ENCODE results near the gene KIF3C.

KIF3C gene

GRCh38 chr2:26016012-26016705 is 33.9 kb upstream of the KIF3C start:
- no peak for DNase-seq (ENCODE audit: low spot score)
- TF ChIP-seq, protein P1, sequence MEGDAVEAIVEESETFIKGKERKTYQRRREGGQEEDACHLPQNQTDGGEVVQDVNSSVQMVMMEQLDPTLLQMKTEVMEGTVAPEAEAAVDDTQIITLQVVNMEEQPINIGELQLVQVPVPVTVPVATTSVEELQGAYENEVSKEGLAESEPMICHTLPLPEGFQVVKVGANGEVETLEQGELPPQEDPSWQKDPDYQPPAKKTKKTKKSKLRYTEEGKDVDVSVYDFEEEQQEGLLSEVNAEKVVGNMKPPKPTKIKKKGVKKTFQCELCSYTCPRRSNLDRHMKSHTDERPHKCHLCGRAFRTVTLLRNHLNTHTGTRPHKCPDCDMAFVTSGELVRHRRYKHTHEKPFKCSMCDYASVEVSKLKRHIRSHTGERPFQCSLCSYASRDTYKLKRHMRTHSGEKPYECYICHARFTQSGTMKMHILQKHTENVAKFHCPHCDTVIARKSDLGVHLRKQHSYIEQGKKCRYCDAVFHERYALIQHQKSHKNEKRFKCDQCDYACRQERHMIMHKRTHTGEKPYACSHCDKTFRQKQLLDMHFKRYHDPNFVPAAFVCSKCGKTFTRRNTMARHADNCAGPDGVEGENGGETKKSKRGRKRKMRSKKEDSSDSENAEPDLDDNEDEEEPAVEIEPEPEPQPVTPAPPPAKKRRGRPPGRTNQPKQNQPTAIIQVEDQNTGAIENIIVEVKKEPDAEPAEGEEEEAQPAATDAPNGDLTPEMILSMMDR (IDR thresholded peaks at IDR 0.05; ENCODE audit: extremely low read depth, missing control alignments) = no peak

DNA sequence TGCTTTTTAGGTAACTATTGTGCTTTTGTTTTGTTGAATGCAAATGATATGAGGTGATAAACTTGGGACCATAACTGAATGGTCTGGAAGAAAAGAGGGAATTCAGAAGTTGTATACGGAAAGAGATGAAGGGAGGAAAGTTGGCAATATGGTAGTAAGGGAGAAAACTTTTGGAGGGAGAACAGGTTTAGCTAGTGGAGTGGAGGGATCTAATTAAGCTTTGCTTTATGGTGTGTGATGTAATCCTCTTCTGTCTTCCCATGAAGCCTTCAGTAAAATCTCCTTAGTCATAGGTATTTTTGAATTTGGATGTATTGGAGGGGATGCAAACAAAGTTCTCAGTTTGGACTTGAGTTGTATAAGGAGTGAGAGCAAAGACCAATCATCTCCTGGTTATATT is 31.4 kb upstream of the KIF3C start:
- TF ChIP-seq, protein P1 (IDR thresholded peaks at IDR 0.05; ENCODE audit: extremely low read depth, missing control alignments) = no peak
- DNase-seq (ENCODE audit: low spot score) = no peak

DNA sequence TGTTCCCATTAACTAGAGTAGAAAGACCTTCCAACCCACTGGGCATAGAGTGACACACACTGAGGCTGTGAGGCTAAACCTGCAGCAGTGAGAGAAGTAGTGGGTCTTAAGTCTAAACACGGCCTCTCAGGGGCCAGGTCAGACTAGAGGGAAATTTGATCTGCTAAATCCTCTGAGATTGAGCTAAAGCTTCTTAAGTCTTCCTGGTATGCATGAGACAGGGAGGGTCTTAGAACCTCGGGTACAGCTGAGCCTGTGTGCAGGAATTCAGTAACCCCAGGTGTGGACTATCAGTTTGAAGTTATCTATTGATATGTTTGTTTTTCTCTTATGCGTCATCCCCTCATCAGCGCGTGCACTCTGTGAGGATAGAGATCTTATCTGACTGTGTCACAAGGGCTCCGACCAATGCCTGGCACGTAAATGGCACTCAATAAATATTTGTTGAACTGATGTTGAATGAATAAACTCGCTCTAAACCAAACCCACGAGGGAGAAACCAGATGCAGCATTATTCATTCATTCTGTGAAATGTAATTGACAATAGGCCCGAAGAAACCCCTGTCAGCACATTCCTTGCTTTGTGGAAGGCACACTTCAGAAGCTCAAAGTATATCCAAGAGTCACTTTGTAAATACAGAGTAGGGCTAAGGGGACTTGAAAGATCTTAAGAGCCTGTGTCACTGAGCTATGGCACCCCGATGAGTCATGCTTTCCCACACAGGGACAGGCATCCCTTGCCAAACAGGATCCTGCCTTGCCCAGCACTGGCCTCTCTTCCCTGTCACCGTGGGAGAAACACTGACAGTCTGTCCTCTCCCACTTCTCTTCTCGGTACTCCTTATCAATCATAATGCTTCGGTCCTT is 29.9 kb upstream of the KIF3C start:
- no peak for DNase-seq (ENCODE audit: low spot score)
- TF ChIP-seq, protein P1 (IDR thresholded peaks at IDR 0.05; ENCODE audit: extremely low read depth, missing control alignments) = no peak

GRCh38 chr2:26011609-26011989 is 29.3 kb upstream of the KIF3C start:
- DNase-seq (ENCODE audit: low spot score) = no peak
- TF ChIP-seq, protein P1 (IDR thresholded peaks at IDR 0.05; ENCODE audit: extremely low read depth, missing control alignments) = no peak

DNA sequence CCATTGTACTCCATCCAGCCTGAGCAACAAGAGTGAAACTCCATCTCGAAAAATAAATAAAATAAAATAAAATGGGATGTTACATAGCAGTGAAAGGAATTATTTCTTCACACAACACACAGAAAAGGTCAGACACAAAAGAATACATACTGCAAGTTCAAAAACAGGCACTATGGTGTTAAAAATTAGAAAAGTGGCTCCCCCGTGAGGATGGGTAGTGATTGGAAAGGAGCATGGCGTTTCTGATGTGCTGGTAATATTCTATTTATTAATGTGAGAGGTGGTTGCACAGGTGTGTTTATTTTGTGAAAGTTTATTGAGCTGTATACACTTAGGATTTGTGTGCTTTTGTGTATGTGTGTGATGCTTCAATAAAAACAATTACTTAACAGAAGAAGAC is 28.6 kb upstream of the KIF3C start:
- TF ChIP-seq, protein P1 (IDR thresholded peaks at IDR 0.05; ENCODE audit: extremely low read depth, missing control alignments) = no peak
- no peak for DNase-seq (ENCODE audit: low spot score)

DNA sequence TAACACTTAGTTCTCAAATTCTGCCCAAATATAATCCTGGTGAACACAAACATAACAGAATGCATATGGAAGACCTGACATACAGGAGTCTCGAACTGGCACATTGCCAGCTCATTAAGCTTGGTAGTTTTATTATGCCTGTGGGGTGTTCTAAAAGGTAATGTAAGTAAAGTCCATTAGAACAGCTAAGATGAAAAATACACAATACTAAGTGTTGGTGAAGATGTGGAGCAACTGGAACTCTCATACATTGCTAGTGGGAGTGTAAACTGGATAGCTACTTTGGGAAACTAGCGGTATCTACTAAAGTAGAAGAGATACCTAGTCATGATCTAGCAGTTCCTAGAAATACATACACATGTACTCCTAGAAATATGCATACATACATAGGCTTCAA is 27.3 kb upstream of the KIF3C start:
- TF ChIP-seq, protein P1 (IDR thresholded peaks at IDR 0.05; ENCODE audit: extremely low read depth, missing control alignments) = no peak
- no peak for DNase-seq (ENCODE audit: low spot score)

GRCh38 chr2:26008851-26009566 is 26.7 kb upstream of the KIF3C start:
- no peak for DNase-seq (ENCODE audit: low spot score)
- TF ChIP-seq, protein P1 (IDR thresholded peaks at IDR 0.05; ENCODE audit: extremely low read depth, missing control alignments) = no peak

All from GM20000 (cell line).